ENCODE measurements around the gene NID2.

Gene NID2

DNA sequence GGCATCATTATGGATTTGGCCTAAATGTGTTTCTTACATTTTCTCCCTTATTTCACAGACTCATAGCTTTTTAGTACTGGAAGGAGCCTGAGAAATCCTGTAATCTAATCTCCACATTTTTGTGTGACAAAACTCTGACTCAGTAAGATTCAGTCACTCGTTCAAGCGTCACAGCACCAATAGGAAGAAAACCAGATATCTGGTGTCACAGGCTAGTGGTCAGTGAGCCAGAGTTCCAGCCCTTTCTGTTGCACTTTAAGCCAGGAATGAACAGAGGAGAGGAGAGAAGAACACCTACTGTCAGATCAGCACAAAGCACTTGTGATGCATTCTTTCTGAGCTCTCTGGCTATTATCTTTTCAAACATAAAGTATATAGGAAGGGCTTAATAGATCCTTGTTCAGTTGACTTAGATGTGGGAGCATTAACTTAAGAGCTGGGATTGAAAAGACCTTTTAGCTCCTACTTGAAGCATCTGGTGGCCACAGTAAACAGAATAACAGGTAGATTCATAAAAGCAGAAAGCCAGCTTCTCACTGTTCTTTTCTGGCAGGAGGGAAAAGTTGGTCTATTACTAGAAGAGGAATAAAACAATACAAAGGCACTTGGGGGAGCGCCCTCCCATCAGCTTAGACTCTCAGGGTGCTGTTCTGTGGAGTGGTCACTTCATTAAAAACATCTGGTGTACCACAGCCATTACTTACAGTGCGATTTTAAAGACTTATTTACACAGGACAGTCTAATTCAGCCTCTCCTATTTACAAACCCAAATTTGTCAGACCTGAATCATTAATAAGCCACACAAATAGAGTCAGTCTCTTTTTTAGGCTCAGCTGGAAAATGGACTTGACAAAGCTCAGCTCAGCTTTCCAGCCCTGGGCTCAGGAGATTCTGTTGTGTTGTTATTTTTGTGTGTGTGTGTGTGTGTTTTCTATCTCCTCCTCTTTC lies 12.2 kb upstream of the NID2 start:
- DNase-seq (ENCODE audit: low read depth in 2 of 2): no peak

DNA sequence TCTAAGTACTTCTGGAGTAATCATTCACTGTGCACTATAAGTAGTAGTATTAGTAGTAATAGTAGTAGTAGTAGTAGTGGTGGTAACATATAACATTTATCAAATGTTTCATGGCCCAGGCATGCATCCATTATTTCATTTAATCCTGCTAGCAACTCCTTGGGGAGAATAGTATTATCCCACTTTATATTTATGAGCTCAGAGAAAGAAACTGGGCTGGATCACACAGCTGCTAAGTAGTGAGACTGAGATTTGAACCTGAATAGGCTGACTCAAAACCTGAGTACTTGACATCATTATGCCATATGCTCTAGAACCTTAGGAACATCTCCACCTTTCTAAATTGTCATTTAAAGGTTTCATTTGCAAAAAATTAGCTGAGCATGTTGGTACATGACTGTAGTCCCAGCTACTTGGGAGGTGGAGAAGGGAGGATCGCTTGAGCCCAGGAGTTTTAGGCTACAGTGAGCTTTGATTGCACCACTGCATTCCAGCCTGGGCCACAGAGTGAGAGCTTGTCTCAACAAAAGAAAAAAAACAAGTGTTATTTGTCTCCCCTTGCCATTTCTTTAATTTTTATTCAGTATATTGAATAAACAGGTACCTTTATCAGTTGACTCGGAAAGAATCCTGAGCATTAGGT lies 11.4 kb upstream of the NID2 start:
- DNase-seq (ENCODE audit: low read depth in 2 of 2): no peak

DNA sequence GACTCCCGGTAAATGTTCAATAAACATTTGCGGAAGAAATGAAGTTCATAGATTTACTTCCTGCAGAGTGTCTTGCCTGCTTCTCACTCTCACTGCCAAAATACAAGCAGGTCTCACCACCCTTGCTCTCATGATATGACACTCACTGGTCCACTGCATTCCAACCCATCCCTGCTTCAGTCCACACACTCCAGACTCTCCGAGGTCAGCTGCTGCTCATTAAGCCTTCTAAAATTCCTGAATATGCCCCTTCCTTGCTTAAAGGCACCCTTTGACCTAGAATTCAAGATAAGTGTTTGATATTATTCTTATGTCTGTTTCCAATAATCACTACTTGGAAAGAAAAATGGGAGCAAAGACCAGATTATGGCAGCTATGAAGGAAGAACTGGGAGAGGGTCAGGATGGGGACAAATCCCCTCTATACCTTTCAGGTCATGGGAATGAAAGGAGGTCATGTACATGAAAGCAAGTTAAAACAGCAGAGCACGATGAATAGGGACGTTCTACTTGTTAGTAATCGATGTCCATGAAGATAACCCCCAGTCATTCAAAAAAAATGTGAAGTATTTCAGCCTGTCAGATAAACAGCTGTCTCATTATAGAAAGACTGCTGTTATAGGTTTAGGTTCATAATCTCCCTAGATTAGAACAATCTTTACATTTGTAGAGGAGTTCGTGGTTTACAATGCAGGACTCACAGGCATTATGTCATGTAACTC lies 10.5 kb upstream of the NID2 start:
- DNase-seq (ENCODE audit: low read depth in 2 of 2): no peak

DNA sequence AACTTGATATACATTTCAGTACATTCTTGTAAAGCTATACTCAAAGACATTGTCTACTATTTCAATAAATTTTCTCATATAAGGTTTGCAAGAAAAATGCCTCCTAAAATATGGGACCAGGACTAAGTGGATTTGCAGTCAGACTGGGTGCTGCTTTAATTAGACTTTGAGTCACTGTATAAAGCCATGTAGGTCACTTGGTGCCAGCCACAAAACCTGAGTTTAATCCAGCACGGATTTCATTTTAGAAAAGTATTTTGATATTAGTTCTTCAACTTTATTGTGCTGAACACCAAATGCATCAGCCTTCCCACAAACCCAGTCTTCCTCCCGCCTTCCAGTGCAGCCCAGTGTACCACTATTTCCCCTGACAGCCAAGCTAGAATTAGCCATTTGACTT lies 9.9 kb upstream of the NID2 start:
- no peak for DNase-seq (ENCODE audit: low read depth in 2 of 2)

DNA sequence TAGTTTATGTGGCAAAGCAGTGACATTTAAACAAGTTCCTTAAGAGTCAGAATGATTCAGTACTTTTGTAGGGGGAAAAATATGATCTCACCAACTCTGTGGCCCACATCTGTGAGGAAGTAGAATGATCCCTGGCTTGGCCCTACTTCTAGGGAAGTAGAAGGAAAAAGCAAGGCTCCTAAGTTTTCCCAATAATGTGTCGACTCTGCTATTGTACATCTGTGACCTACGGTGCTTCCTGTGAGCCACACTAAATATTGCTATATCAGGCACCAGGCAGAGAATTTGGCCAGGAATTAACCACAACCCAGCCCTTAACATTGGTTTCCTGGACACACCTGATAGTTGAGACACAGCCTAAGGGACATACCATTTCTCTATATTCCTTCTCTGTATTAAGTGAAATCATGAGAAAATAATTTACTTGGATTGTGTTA lies 9.3 kb upstream of the NID2 start:
- DNase-seq (ENCODE audit: low read depth in 2 of 2): no peak

DNA sequence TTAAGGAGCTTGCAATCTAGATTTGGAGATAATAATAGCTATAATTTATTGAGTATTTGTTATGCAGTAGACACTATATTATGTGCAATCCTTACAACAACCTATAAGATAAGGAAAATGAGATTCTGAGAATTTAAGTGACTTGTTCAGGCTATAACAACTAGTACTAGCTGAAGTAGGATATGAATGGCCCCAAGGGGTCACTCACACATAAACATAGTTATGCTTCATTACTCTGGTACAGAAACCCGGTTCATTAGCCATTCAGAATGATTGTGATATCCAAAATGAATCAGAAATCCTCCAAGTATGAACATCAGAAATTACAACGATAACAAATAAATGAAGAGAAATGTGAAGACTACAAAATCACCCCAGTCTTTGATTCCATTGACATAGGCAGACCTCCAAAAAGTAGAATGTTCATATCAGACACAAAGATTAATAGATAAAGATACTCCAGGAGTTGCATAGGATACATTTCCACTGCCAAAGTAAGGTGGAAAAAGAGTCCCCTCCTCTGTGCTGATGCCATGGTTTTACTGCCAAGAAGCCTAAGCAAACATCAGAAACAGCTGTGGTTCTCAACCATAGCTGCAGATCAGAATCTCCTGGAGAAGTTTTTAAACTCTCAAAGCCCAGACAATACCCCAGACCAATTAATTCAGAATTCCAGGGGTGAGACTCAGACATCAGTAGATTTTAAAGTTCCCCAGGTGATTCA lies 8.6 kb upstream of the NID2 start:
- DNase-seq (ENCODE audit: low read depth in 2 of 2): no peak

DNA sequence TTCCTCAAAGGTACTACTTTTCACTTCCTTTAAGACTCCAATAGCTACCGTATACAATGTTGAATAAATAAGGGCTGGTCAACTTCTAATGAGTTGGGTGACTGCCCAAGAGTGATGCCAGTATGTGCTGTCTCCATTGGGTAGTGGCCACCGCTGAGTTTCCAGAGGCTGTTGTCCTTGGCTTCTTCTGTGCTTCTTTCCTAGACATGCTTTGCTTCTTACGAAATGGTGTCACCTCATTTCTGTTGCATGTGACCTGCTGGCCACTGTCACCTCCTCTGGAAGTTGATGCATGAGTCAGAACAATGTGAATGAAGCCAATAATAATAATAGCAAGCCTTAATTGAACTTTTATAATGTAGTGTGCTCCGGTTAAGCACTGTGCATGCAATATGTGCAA lies 7.5 kb upstream of the NID2 start:
- no peak for DNase-seq (ENCODE audit: low read depth in 2 of 2)

DNA sequence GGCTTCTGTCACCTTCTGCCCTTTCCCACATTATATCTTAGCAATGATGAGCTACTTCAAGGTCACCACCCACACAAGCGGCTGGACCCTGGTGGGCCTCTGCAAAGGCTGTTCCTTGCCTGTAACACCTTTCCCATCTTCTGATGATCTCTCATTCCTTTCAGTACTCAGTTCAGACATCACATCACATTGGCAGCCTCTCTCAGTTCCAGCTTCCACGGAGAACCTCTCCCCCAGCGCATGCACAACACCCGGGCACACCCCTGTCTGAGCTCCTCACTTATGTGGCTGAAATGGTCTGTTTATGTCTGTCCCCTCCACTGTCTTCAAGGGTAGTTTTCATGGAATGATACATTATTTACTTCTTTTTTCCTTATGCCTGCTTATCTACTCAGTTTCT lies 6.5 kb upstream of the NID2 start:
- DNase-seq (ENCODE audit: low read depth in 2 of 2): no peak

DNA sequence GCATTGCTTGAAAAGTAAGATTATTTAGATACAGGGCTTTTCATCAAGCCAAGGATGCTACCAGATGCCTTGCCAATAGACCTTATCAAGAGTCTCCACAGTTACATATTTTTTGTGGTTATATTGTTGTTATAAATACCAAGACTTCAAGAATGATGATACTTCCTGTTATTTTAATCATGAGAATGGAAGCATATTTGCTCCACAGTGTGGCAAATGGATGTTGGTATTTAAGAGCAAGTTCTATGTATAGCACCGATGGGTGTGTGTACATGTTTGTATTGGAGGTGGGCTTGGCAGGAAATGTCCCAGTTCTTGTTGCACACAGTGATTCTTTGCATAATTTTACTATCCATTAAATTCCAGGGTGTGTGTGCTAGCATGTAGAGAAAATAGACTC lies 4.4 kb upstream of the NID2 start:
- DNase-seq (ENCODE audit: low read depth in 2 of 2): no peak

DNA sequence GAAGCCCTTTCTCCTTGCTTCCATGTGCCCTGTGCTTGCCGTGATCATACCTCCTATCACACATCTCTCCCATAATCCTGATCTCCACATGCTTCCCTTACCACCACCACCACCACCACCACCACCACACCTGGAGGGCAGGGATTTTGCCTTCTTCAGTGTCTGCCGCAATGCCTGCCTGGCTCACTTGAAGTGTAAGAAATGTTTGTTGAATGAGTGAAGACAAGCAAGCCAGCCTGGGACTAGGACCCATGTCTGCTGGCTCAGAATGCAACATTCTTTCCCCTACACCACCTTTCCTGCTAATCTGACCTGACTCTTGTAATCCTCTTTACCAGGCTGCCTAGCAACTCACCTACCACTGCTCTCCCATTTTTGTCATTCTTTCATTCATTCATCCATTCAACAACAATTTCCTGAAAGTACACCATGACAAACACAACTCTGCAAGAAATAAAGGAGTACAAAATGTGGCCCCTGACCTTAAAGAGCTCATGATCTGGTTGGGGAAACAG lies 3.5 kb upstream of the NID2 start:
- DNase-seq (ENCODE audit: low read depth in 2 of 2): no peak

DNA sequence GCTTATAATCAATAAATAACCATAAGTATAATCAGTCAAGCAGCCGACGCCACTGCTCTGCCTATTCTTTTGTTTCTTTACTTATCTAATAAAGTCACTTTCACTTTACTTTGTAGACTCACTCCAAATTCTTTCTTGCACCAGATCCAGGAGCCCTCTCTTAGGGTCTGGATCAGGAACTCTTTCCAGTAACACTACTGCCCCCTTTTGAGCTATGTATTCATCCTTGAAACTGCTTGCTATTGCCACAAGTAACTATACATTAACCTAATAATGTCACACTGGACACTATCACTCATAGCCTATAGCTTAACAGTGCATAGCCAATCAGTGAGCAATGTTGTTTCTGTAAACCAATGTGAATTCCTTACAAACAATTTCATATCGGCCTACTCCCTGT lies 2.8 kb upstream of the NID2 start:
- DNase-seq (ENCODE audit: low read depth in 2 of 2): no peak

DNA sequence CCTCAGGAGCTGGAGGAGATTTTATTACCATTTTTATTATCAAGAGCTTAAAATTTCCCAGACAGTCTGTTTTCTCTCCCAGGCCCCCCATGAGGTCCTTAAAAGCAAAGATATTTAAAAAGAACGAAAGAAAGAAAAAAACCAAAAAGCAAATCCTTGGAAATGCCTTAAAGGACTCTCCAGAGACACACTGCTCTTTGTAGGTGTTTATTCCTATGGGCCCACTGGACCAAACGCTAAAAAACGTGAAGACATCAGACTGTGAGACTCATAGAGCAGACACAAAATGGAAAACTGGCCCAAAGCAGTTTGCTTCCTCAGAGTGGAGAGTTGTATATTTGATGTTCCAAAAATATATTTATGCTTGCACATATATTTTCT lies 1.2 kb upstream of the NID2 start:
- no peak for DNase-seq (ENCODE audit: low read depth in 2 of 2)

DNA sequence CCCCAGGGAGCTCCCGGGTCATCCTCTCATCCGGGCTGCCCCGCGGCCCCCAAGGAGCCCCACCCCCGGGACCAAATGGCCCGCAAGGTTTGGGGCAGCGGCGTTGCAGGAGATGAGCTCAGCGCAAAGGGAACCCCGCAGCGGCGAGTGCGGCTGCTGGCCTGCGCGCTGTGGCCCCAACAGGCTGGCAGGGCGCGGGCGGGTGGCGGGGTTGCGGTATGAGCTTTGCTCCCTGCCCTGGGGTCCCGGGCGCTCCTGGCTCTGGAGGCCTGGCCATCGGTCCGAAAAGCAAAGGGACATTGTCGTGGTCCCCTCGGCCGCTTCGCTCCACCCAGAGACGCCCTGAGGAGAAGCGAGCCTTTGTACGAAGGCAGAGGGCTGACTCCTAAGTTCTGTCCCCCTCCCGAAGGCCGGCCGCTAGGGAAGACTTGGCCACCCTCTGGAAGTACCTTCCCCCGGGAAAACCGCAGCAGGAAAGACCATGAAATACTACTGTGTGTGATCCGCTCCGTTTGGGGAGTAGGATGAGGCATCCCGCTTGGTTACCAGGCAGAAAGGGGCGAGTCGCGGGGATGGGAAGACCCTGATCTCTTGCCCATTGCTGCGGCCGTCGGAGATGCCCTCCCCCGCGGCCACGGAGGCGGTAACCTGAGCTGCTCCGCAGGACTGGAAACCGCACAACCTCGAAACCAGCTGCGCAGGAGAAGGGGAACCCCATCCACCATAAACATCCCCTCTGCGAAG lies 620 bp upstream of the NID2 start:
- DNase-seq (ENCODE audit: low read depth in 2 of 2): peak in 1 of 2 donors; percentile 17

DNA sequence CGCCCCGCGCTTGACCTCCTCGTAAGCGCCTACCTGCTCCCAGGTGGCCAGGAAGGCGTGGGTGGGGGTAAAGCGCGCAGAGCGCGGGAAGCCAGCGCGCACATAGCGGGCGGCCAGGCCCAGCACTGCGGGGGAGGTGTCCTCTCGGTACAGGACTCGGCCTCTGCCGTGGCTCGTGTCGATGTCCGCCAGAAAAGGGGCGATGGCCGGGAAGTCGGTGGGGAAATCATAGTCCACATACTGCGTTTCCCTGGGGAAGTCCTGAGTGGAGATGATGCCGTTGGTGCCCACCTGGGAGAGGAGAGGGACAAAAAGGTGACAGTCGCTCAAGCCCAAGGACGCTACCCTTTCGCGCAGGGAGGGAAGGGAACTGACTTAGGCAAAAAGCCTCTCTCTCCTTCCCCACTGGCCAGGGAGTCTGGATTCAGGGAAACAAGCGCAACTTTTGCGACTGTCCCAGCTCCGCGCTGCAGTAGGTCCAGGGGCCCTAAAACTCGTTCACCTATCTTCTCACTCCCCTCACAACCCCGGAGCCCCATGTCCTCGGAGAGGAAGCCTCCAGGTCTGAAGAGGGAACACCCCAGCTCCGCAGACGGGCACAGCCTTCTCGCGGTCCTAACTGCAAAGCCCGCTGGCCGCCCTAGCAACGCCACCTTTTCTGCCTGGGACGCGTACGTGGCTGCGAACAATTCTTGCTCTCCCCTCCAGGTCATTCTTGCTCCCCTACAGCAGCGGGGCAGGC lies 815 bp downstream of the NID2 start:
- peak in 1 of 2 donors; percentile 13 for DNase-seq (ENCODE audit: low read depth in 2 of 2)

DNA sequence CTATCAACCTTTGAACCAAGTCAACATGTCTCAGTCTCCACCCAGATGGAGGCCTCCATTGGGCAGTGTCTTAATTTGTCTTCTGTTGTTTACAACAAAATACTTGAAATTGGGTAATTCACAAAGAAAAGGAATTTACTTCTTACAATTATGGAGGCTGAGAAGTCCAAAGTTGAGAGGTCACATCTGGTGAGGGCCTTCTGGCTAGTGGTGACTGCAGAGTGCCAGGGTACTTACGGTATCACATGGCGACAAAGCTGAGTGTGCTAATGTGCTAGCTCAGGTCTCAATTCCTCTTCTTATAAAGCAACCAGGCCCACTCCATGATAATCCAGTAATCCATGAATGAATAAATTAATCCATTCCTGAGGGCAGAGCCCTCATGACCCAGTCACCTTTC lies 4.7 kb downstream of the NID2 start:
- no peak for DNase-seq (ENCODE audit: low read depth in 2 of 2)

DNA sequence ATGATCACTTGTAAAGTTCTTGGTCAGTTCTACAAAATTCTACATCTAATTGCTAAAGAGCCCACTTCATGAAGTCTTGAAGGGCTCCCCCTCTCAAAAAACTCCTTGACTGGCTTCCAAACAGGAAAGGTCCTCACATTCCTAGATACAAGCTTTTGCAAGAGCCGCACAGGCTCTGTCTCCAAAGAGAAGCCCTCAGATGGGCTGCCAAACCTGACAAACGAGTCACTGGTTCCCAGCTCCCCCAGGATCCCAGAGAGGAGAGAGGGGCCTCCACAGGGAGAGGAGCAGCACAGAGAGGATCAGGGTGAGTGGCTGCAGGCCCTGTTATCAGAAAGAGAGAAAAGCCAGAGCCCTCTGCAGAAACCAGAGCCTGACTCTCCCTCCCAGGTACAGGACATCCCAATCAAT lies 5.8 kb downstream of the NID2 start:
- DNase-seq (ENCODE audit: low read depth in 2 of 2): no peak

DNA sequence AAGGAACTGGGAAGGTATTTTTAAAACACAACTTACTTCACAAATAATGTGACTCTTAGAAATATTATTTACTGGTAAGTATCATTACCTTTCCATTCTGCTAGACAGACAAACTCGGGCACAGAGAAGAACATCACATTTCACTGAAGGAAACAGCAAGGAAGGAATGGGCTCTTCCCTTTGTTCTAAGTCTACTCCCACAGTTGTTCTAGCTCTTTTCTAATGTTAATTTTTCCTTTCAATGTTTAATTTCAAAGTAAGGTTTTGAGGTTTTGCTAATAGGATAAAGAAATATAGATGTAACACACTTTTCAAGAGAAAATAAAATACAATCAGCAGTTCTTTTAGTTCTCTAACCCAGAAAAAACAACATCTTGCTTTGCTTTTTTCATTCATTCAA lies 7.0 kb downstream of the NID2 start:
- DNase-seq (ENCODE audit: low read depth in 2 of 2): no peak

DNA sequence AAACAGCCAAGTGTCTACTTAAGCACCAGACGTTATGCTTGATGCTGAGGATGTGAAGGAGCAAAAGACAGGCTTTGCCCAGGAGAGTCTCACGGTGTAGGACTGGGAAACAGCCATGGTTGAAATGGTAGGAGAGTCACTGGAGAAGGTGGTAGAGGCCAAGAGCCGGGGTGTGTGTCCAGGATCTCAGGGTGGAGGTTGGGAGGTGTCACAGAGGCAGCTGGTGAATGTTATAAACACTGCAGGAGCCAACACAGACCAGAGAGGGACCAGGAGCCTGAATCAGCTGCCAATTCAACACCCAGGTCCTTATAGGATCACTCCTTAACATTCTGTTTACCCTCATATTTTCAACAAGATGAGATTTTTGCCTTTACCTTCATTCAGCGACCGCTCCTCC lies 7.5 kb downstream of the NID2 start:
- DNase-seq (ENCODE audit: low read depth in 2 of 2): no peak

DNA sequence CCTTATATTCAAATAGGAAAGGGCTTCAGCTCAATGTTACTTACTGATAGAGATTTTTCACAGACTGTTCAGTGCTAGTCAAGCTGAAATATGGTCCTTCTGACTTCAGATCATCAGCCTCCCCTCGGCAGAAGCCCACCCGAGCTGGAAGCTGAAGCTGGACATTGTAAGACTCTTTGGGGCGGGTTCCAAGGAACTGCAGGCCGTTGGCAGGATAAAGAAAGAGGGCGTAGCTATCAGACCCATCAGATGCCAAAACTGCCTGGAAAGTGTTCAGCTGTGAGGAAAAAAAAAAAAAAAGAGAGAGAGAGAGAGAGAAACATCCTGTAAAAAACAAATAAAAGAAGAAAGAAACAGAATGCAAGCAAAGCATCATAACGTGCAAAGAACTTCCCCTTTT lies 8.8 kb downstream of the NID2 start:
- DNase-seq (ENCODE audit: low read depth in 2 of 2): no peak

DNA sequence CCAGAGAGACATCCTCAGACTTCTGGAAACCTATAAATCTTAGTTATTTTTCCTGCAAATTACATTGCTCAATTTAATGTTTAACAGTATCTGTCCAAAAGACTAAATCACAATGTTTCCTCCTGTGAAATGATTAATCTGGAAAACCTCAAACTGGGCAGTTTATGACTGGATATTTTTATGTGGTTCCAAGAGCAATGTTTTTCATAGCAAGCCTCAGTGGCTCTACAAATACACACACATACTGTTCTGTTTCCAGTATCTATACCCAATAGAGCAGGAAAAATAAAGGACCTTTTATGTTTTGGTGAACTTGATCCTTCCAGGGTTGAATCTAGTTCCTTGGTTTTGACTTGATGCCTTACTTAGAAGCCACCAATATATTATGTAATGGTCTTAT lies 9.2 kb downstream of the NID2 start:
- DNase-seq (ENCODE audit: low read depth in 2 of 2): no peak
